Activated CD4-positive, alpha-beta T cell treated with anti-CD3 and anti-CD28 coated beads, Interleukin-2, amount 10 ng/mL, durations not matched to agents 7 days and 5 days (primary cell): ENCODE data around the gene POLN. TPM values are rescaled to one million over a fixed set of nuclear protein-coding genes. Genes with fewer than 3 reads are reported as not detected.

ENCODE experiments used
- CTCF ChIA-PET: fragments of 350-600 bp; sonication (Branson Sonifier 250); formaldehyde crosslinking; loops from one replicate; lab custom pipeline; 2021; ENCODE audit warnings: antibody characterized with exemption; lab: Charles Lee
- POLR2A ChIA-PET: fragments of 350-600 bp; sonication (Branson Sonifier 250); formaldehyde crosslinking; loops from one replicate; lab custom pipeline; 2021; ENCODE audit warnings: antibody characterized with exemption; lab: Charles Lee
- DNase-seq: peaks from one replicate; pipeline ENCODE4 v3.0.0-alpha.2; 2020
- H3K27ac Mint-ChIP-seq: one replicate; pipeline ENCODE4 v1.8.0; 2021; ENCODE audit warnings: mild to moderate bottlenecking, moderate library complexity, mixed read lengths
- H3K27me3 Mint-ChIP-seq: one replicate; pipeline ENCODE4 v1.8.0; 2021; ENCODE audit warnings: mixed read lengths
- H3K36me3 Mint-ChIP-seq: one replicate; pipeline ENCODE4 v1.8.0; 2021; ENCODE audit warnings: low read depth, mixed read lengths
- H3K4me1 Mint-ChIP-seq: one replicate; pipeline ENCODE4 v1.8.0; 2021; ENCODE audit warnings: mixed read lengths
- H3K4me3 Mint-ChIP-seq: one replicate; pipeline ENCODE4 v1.8.0; 2021; ENCODE audit warnings: mild to moderate bottlenecking, moderate library complexity, mixed read lengths
- H3K9me3 Mint-ChIP-seq: one replicate; pipeline ENCODE4 v1.8.0; 2021; ENCODE audit warnings: mixed read lengths
- total RNA-seq, 2 experiments: library from RNA; stranded (reverse); gene quantifications; one replicate each; pipeline ENCODE4 v1.2.3, GENCODE V29; 2021

Gene POLN
- total RNA-seq, 2 experiments from 2014 or later = 3.3 to 3.8 TPM

- Mint-ChIP-seq H3K9me3 (peaks cover 2% of the 10 kb centered on the region), H3K27me3 (peaks cover 57% of the 10 kb centered on the region), H3K36me3 (no peaks in the 10 kb centered on the region), H3K27ac (no peak overlapping the region), H3K4me1 (no peaks in the 10 kb centered on the region), H3K4me3 (no peak overlapping the region)
- ChIA-PET POLR2A (no interaction called here), CTCF (no interaction called here)
- DNase-seq = no peak
Measured at GRCh38 chr4:2025817-2026216, 216.1 kb downstream of the POLN start.

GRCh38 chr4:2024683-2025082 is 217.2 kb downstream of the POLN start:
- H3K27ac Mint-ChIP-seq = no peak overlapping the region
- no peak overlapping the region for H3K4me3 Mint-ChIP-seq
- no peaks in the 10 kb centered on the region for H3K36me3 Mint-ChIP-seq
- H3K4me1 Mint-ChIP-seq = no peaks in the 10 kb centered on the region
- H3K27me3 Mint-ChIP-seq = peaks cover 56% of the 10 kb centered on the region
- ChIA-PET CTCF (no interaction called here), POLR2A (no interaction called here)
- no peak for DNase-seq
- H3K9me3 Mint-ChIP-seq = peaks cover 2% of the 10 kb centered on the region

Other genes with a start within 250 kb of the POLN start
- 10 to 100 TPM; 34.7 to 36.2 TPM for gene NELFA, start 233.1 kb downstream of the POLN start, total RNA-seq
- gene NAT8L, start 182.8 kb downstream of the POLN start, total RNA-seq = under 1 TPM in 1 of 2 experiments, not detected in 1; 0.07 TPM
- gene HAUS3, start within 50 bp of the POLN start, total RNA-seq = 10 to 100 TPM; 25.3 to 26.4 TPM
- gene MXD4, start 20.0 kb upstream of the POLN start, total RNA-seq = 10 to 100 TPM; 22.8 to 24.6 TPM
- 10 to 100 TPM; 14.8 to 17.2 TPM for gene ZFYVE28, start 176.5 kb upstream of the POLN start, total RNA-seq
- not detected for gene CFAP99, start 176.8 kb upstream of the POLN start, total RNA-seq
- 100 to 1,000 TPM in 1 of 2 experiments, 10 to 100 TPM in 1; 96.2 to 102 TPM for gene RNF4, start 227.0 kb upstream of the POLN start, total RNA-seq